ENCODE measurements around the gene CHP1. TPM values are rescaled to one million over a fixed set of nuclear protein-coding genes. Genes with fewer than 3 reads are reported as not detected.
"Not testable (repeated sequence)": the region's sequence is repeated elsewhere in the genome, so short reads cannot be mapped to it uniquely, and the experiment has no call there.

CHP1 gene
- total RNA-seq, 4 donors from 2014 or later: 77.9 to 168 (median 132) TPM

DNA sequence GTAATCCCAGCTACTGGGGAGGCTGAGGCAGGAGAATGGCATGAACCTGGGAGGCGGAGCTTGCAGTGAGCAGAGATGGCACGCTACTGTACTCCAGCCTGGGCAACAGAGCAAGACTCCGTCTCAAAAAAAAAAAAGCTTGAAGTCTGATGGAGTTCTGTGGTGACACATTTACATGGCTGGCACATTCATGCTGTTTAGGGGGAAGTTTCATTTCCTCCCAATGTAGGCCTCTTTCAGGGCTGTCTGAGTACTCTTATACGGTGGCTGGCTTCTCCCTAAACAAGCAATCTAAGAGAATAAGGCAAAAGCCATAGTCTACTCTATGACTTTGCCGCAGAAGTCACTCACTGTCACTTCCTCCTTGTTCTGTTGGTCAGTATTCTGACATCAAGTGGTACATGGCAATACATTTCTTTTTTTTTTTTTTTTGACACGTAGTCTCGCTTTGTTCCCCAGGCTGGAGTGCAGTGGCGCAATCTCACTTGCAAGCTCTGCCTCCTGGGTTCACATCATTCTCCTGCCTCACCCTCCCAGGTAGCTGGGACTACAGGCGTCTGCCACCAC lies 60.1 kb downstream of the CHP1 start:
- no peaks in the 10 kb centered on the region for H3K9me3 ChIP-seq
- peaks cover 3 to 85% (median 5%) of the 10 kb centered on the region in 3 donors for H3K36me3 ChIP-seq
- H3K4me1 ChIP-seq: peaks cover 0 to 19% (median 4%) of the 10 kb centered on the region in 4 donors
- TF ChIP-seq, protein P1, sequence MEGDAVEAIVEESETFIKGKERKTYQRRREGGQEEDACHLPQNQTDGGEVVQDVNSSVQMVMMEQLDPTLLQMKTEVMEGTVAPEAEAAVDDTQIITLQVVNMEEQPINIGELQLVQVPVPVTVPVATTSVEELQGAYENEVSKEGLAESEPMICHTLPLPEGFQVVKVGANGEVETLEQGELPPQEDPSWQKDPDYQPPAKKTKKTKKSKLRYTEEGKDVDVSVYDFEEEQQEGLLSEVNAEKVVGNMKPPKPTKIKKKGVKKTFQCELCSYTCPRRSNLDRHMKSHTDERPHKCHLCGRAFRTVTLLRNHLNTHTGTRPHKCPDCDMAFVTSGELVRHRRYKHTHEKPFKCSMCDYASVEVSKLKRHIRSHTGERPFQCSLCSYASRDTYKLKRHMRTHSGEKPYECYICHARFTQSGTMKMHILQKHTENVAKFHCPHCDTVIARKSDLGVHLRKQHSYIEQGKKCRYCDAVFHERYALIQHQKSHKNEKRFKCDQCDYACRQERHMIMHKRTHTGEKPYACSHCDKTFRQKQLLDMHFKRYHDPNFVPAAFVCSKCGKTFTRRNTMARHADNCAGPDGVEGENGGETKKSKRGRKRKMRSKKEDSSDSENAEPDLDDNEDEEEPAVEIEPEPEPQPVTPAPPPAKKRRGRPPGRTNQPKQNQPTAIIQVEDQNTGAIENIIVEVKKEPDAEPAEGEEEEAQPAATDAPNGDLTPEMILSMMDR (IDR thresholded peaks at IDR 0.05): no peak
- TF ChIP-seq POLR2A (IDR thresholded peaks at IDR 0.05): no peak
- no peak for TF ChIP-seq EP300 (IDR thresholded peaks at IDR 0.05)
- H3K27me3 ChIP-seq: no peaks in the 10 kb centered on the region
- DNase-seq (ENCODE audit: low spot score in 2 of 2): no peak
- WGBS, 2 donors: 86 to 88% methylated on average over 9 of the region's 9 CpGs
- no peak overlapping the region for H3K4me3 ChIP-seq
- peak overlapping the region in 2 of 4 donors; percentile 28 to 42 for H3K27ac ChIP-seq

DNA sequence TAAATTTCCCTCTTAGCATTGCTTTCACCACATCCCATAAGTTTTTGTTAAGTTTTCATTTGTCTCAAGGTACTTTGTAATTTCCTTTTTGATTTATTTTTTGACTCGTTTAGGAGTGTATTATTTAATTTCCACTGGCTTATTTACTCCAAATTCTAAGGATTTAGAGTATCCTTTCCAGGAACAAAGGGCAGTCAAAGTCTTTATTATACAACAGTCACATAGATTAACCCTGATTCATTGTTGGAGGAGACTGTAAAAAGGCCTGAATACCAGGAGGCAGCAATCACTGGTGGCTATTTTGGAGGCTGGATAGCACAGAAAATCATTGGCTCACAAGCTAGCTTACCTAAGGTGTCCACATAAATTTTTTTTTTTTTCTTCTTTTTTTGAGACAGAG lies 61.5 kb downstream of the CHP1 start:
- H3K27me3 ChIP-seq: no peaks in the 10 kb centered on the region
- no peak overlapping the region for H3K27ac ChIP-seq
- H3K36me3 ChIP-seq: peaks cover 0 to 82% (median 0%) of the 10 kb centered on the region in 3 donors
- no peak for DNase-seq (ENCODE audit: low spot score in 2 of 2)
- peaks cover 0 to 7% (median 3%) of the 10 kb centered on the region in 4 donors for H3K4me1 ChIP-seq
- no peaks in the 10 kb centered on the region for H3K9me3 ChIP-seq
- 38 to 58% methylated on average over 1 of the region's 1 CpG for WGBS, 2 donors
- no peak overlapping the region for H3K4me3 ChIP-seq
- TF ChIP-seq POLR2A (IDR thresholded peaks at IDR 0.05) (no peak), EP300 (IDR thresholded peaks at IDR 0.05) (no peak)
- TF ChIP-seq, protein P1 (IDR thresholded peaks at IDR 0.05): no peak

DNA sequence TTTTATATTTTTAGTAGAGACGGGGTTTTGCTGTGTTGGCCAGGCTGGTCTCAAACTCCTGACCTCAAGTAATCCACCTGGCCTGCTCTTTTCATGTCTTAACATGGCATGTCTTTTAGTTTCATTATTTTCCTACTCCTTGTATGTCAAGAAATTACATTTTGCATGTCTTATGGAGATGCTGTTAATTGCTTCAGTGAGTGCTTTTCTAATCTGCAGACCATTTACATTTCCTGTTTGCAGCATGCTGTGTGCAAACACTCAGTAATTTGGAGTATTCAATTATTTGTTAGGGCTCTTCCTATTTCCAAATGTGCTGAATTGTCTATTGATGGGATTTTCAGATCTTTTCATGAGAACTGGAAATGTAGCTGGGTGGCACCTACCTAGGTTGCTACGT lies 70.1 kb downstream of the CHP1 start:
- H3K27ac ChIP-seq; H3K4me3 ChIP-seq; H3K27me3 ChIP-seq; H3K4me1 ChIP-seq; DNase-seq (ENCODE audit: low spot score in 2 of 2); H3K9me3 ChIP-seq: not testable (repeated sequence)
- WGBS, 2 donors: 94 to 100% methylated on average over 2 of the region's 2 CpGs
- H3K36me3 ChIP-seq: peaks cover 0 to 42% (median 0%) of the 10 kb centered on the region in 3 donors

DNA sequence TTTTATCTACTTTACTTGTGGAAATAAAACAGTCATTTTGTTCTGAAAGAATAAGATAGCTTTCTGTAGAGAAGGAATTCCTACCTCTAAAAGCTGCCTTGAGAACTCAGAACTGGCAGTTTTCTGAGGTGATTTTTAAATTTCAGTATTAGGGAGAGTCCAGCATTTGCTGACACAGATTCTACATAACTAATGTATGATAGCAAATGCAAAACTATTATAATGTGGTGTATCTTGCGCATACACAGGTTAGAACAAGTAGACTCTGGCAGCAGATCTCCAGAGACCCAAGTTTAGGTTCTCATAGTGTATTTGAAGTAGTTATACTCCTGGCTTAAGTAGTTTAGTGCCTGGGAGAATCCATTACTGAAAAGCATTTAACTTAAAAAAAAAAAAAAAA lies 70.5 kb downstream of the CHP1 start:
- no peaks in the 10 kb centered on the region for H3K9me3 ChIP-seq
- no peaks in the 10 kb centered on the region for H3K27me3 ChIP-seq
- H3K4me3 ChIP-seq: no peak overlapping the region
- H3K36me3 ChIP-seq: peaks cover 0 to 40% (median 0%) of the 10 kb centered on the region in 3 donors
- TF ChIP-seq, protein P1 (IDR thresholded peaks at IDR 0.05): no peak
- DNase-seq (ENCODE audit: low spot score in 2 of 2): no peak
- no peak overlapping the region for H3K27ac ChIP-seq
- no peaks in the 10 kb centered on the region for H3K4me1 ChIP-seq
- 96 to 100% methylated on average over 1 of the region's 1 CpG for WGBS, 2 donors

DNA sequence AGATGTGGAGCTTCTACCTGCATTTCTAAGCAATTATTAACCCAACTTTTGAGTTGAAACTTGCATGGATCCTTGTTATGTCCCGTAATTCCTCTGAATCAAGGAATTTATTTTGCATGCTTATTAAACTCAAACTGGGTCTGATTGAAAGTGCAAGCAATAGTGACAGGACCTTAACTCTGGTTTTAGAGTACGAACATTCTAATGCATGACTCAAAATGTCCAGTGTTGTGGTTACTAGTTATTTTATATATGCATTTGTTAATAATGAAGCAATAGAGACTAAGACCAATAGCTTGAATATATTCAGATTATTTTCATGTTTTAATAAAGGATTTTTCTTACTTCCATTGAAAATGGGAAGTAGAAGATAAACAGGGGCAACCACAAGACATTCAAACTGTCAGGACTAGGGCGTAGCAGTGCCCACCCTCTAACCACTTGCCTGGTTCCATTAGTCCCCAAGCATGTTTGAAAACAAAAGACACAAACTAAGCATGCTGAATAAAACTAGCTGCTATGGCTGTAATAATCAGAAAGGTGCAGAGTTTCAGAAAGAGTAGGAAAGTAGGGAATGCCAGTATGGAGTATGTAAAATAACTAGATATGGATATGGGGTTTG lies 73.2 kb downstream of the CHP1 start:
- H3K4me3 ChIP-seq: no peak overlapping the region
- H3K4me1 ChIP-seq: no peaks in the 10 kb centered on the region
- DNase-seq (ENCODE audit: low spot score in 2 of 2): no peak

More for the DNA sequence above, 73.2 kb downstream of the CHP1 start:
- Histone ChIP-seq H3K27ac (no peak overlapping the region), H3K36me3 (peaks cover 0 to 14% (median 0%) of the 10 kb centered on the region in 3 donors), H3K27me3 (no peaks in the 10 kb centered on the region), H3K9me3 (no peaks in the 10 kb centered on the region)
- WGBS, 2 donors: 83 to 88% methylated on average over 3 of the region's 3 CpGs
- TF ChIP-seq, protein P1 (IDR thresholded peaks at IDR 0.05): no peak
- TF ChIP-seq POLR2A (IDR thresholded peaks at IDR 0.05) (no peak), EP300 (IDR thresholded peaks at IDR 0.05) (no peak)
